GM23338 (cell line): ENCODE results near the gene MYO15B. TPM values are rescaled to one million over a fixed set of nuclear protein-coding genes. Genes with fewer than 3 reads are reported as not detected.

Experiments used
- ATAC-seq: fragments of 200-7000 bp; cut with Tn5 transposase; 3 replicates; pipeline ENCODE4 v1.9.1; 2020
- DNase-seq: peaks from one replicate; pipeline ENCODE4 v3.0.0-alpha.2; 2015; ENCODE audit warnings: low spot score
- H2AFZ ChIP-seq: fragments of 200-600 bp; sonication (generic); 2 replicates; pipeline ENCODE4 v1.8.0; 2016; ENCODE audit warnings: antibody characterized with exemption, mild to moderate bottlenecking, moderate library complexity
- H3F3A ChIP-seq: fragments of 200-600 bp; sonication (generic); replicated peaks from 2 replicates; pipeline ENCODE4 v1.8.0; 2017; ENCODE audit warnings: antibody characterized with exemption, mixed run types, low read depth
- H3K27ac ChIP-seq: fragments of 200-600 bp; sonication (generic); 2 replicates; pipeline ENCODE4 v1.6.1; 2016; ENCODE audit warnings: low read depth
- H3K27me3 ChIP-seq: fragments of 200-600 bp; sonication (generic); 2 replicates; pipeline ENCODE4 v1.8.0; 2016; ENCODE audit warnings: mild to moderate bottlenecking, mixed run types, moderate library complexity; ENCODE audit not compliant: insufficient read depth
- H3K36me3 ChIP-seq: fragments of 200-600 bp; sonication (generic); 2 replicates; pipeline ENCODE4 v1.8.0; 2016; ENCODE audit warnings: mild to moderate bottlenecking; ENCODE audit not compliant: insufficient read depth
- H3K4me1 ChIP-seq: fragments of 200-600 bp; sonication (generic); 2 replicates; pipeline ENCODE4 v1.8.0; 2016; ENCODE audit warnings: mild to moderate bottlenecking, moderate library complexity; ENCODE audit not compliant: insufficient read depth
- H3K4me2 ChIP-seq: fragments of 200-600 bp; sonication (generic); 2 replicates; pipeline ENCODE4 v1.7.1; 2017; ENCODE audit warnings: mixed run types
- H3K4me3 ChIP-seq: fragments of 200-600 bp; sonication (generic); 2 replicates; pipeline ENCODE4 v1.6.1; 2016; ENCODE audit warnings: mixed run types
- H3K79me2 ChIP-seq: fragments of 200-600 bp; sonication (generic); replicated peaks from 2 replicates; pipeline ENCODE4 v1.8.0; 2017; ENCODE audit warnings: mild to moderate bottlenecking; ENCODE audit not compliant: insufficient read depth
- H3K9me2 ChIP-seq: fragments of 200-600 bp; sonication (generic); 2 replicates; pipeline ENCODE4 v1.8.0; 2017; ENCODE audit not compliant: insufficient read depth
- H4K20me1 ChIP-seq: fragments of 200-600 bp; sonication (generic); replicated peaks from 2 replicates; pipeline ENCODE4 v1.8.0; 2017; ENCODE audit warnings: mild to moderate bottlenecking; ENCODE audit not compliant: insufficient read depth
- H3K27ac Mint-ChIP-seq: 2 replicates; pipeline ENCODE4 v1.8.0; 2020; ENCODE audit warnings: inconsistent platforms, mild to moderate bottlenecking, moderate library complexity, mixed read lengths
- H3K27me3 Mint-ChIP-seq: 3 replicates; pipeline ENCODE4 v1.8.0; 2022; ENCODE audit warnings: low read depth, mild to moderate bottlenecking, moderate library complexity, mixed read lengths, inconsistent platforms; ENCODE audit not compliant: insufficient read depth, poor library complexity
- H3K36me3 Mint-ChIP-seq: 3 replicates; pipeline ENCODE4 v1.8.0; 2021; ENCODE audit warnings: low read depth, mild to moderate bottlenecking, inconsistent platforms, moderate library complexity, mixed read lengths
- H3K4me1 Mint-ChIP-seq: 3 replicates; pipeline ENCODE4 v1.8.0; 2020; ENCODE audit warnings: mild to moderate bottlenecking, inconsistent platforms, mixed read lengths
- H3K4me3 Mint-ChIP-seq: 3 replicates; pipeline ENCODE4 v1.8.0; 2021; ENCODE audit warnings: moderate library complexity, mild to moderate bottlenecking, inconsistent platforms, mixed read lengths
- H3K9me3 Mint-ChIP-seq: 3 replicates; pipeline ENCODE4 v1.8.0; 2020; ENCODE audit warnings: moderate library complexity, mild to moderate bottlenecking, inconsistent platforms, mixed read lengths
- CREB1 ChIP-seq: fragments of 250-450 bp; sonication (Bioruptor Pico); IDR thresholded peaks from 2 replicates; pipeline ENCODE4 v1.5.0; 2020; ENCODE audit warnings: low read depth, mild to moderate bottlenecking, moderate library complexity
- EZH2 ChIP-seq: fragments of 200-600 bp; sonication (generic); IDR thresholded peaks from one replicate; pipeline ENCODE4 v1.8.0; 2017; ENCODE audit warnings: antibody characterized with exemption, mild to moderate bottlenecking, low read depth; ENCODE audit not compliant: unreplicated experiment
- EZH2phosphoT487 ChIP-seq: fragments of 200-600 bp; sonication (generic); IDR thresholded peaks from one replicate; pipeline ENCODE4 v1.8.1; 2018; ENCODE audit warnings: antibody characterized with exemption; ENCODE audit not compliant: unreplicated experiment
- JUNB ChIP-seq: IDR thresholded peaks from one replicate; pipeline ENCODE4 v1.6.1; 2016; ENCODE audit warnings: antibody characterized with exemption; ENCODE audit not compliant: unreplicated experiment
- NANOG ChIP-seq: IDR thresholded peaks from 2 replicates; pipeline ENCODE4 v1.6.1; 2016; ENCODE audit warnings: antibody characterized with exemption, borderline replicate concordance
- POLR2AphosphoS5 ChIP-seq: IDR thresholded peaks from 2 replicates; pipeline ENCODE4 v1.6.1; 2016; ENCODE audit warnings: antibody characterized with exemption, low read depth
- STAT1 ChIP-seq: IDR thresholded peaks from one replicate; pipeline ENCODE4 v1.6.1; 2016; ENCODE audit warnings: antibody characterized with exemption; ENCODE audit not compliant: unreplicated experiment
- ZNF114 ChIP-seq: fragments of 250-450 bp; sonication (Bioruptor Pico); IDR thresholded peaks from 2 replicates; pipeline ENCODE4 v1.5.0; 2020; ENCODE audit warnings: mild to moderate bottlenecking, moderate library complexity
- ZNF331 ChIP-seq: fragments of 250-450 bp; sonication (Bioruptor Pico); IDR thresholded peaks from 2 replicates; pipeline ENCODE4 v1.5.0; 2020; ENCODE audit warnings: low read depth, mild to moderate bottlenecking, moderate library complexity
- polyA plus RNA-seq: library from polyadenylated mRNA; unstranded; fragments of >200 nt; fragmentation: Nextera tagmentation; extraction: Ambion mirVana; gene quantifications from 2 replicates; pipeline ENCODE4 v1.2.1, GENCODE V29; 2016
- total RNA-seq: library from RNA; depleted of rRNA; stranded (reverse); fragments of >200 nt; shearing (Covaris generic); gene quantifications from 2 replicates; pipeline ENCODE4 v1.2.3, GENCODE V29; 2014
- TF ChIP-seq, protein P1 (sequence below): IDR thresholded peaks from one replicate; pipeline ENCODE4 v1.6.1; 2018; ENCODE audit warnings: antibody characterized with exemption; ENCODE audit not compliant: unreplicated experiment
- TF ChIP-seq, protein P2 (sequence below), 2 experiments: fragments of 200-600 bp in 1 of 2; sonication (generic) in 1 of 2; conservative IDR thresholded peaks; 2 replicates each; pipeline versions ENCODE4 v1.5.1 to v1.6.1; 2016 to 2017; ENCODE audit warnings: antibody characterized with exemption in 2 of 2, low read depth in 2 of 2, mild to moderate bottlenecking in 2 of 2, moderate library complexity in 1 of 2

The MYO15B gene
- total and polyA plus RNA-seq, 2 experiments from 2014 or later: 6.6 to 12.4 TPM

DNA sequence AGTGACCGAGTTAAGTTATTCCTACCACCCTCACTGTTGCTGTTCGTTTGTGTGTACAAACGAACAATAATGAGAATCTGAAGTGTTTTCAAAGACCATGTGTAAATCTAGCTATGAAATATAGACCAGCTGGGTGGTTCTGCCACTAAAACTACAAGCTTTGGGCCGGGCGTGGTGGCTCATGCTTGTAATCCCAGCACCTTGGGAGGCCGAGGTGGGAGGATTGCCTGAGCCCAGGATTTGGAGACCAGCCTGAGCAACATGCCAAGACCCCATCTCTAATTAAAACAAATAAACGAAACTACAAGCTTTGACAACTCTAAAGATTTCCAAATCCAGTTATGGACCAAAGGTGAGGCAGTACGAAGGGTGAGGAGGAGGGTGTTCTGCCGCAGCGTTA, 78.4 kb downstream of the MYO15B start (continued):
- TF ChIP-seq POLR2AphosphoS5: no peak
- no peak for TF ChIP-seq JUNB
- no peak for TF ChIP-seq NANOG
- TF ChIP-seq, protein P1, sequence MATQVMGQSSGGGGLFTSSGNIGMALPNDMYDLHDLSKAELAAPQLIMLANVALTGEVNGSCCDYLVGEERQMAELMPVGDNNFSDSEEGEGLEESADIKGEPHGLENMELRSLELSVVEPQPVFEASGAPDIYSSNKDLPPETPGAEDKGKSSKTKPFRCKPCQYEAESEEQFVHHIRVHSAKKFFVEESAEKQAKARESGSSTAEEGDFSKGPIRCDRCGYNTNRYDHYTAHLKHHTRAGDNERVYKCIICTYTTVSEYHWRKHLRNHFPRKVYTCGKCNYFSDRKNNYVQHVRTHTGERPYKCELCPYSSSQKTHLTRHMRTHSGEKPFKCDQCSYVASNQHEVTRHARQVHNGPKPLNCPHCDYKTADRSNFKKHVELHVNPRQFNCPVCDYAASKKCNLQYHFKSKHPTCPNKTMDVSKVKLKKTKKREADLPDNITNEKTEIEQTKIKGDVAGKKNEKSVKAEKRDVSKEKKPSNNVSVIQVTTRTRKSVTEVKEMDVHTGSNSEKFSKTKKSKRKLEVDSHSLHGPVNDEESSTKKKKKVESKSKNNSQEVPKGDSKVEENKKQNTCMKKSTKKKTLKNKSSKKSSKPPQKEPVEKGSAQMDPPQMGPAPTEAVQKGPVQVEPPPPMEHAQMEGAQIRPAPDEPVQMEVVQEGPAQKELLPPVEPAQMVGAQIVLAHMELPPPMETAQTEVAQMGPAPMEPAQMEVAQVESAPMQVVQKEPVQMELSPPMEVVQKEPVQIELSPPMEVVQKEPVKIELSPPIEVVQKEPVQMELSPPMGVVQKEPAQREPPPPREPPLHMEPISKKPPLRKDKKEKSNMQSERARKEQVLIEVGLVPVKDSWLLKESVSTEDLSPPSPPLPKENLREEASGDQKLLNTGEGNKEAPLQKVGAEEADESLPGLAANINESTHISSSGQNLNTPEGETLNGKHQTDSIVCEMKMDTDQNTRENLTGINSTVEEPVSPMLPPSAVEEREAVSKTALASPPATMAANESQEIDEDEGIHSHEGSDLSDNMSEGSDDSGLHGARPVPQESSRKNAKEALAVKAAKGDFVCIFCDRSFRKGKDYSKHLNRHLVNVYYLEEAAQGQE: no peak
- no peak for TF ChIP-seq ZNF114
- TF ChIP-seq CREB1 (CRISPR knock-in tag): no peak
- no peak for TF ChIP-seq EZH2phosphoT487

DNA sequence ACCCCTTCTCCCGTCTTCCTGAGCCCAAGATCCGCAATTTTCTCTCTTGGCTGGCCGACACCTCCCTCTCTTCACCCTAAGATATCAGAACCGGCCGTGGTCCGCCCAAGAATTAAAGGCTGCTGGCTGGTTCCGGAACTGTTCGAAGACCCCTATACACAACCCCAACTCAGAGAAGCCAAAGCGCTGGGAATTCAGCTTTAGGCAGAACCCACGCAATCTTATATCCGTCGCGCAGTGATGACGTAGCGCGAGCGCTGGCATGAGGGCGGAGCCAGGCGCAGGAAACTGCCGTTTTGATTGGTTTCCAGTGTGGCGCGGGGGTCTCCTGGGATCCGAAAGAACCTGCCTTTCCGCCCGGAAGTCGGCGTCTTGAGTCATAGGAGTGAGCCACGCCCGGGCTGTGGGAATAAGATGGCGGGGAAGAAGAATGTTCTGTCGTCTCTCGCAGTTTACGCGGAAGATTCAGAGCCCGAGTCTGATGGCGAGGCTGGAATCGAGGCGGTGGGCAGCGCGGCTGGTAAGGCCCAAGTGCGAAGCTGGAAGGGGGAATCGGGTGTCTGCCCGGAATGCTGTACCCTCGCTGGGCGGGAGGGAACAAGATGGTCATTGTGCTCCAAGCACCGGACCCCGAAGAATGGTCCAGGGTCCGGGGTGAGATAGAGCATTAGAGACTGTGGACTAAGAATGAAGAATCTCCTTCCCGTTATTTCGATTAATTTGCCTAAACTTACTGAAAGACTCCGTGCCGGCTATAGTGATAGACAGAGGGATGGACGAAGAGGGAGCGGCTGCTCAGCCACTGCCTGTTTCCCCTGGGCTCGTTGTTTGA, 79.6 kb downstream of the MYO15B start, which contains the start of the genes RECQL5 and SAP30BP:
Gene RECQL5, minus strand, starts transcription at position 196 of the 832 bp plus-strand sequence. CDS start 597 bp downstream, outside the sequence.
Gene SAP30BP, plus strand, starts transcription at position 380 of the 832 bp plus-strand sequence. Its CDS starts 35 bp downstream, at position 415.
- Mint-ChIP-seq H3K4me3 (no peak within 1 kb of the TSS), H3K27ac (no peak within 1 kb of the TSS; the same call in 1 of the 2 replicates), H3K9me3 (no peaks in the 10 kb centered on the region), H3K27me3 (no peaks in the 10 kb centered on the region), H3K4me1 (peaks cover 10% of the 10 kb centered on the region), H3K36me3 (peaks cover 39% of the 10 kb centered on the region)
- Histone ChIP-seq H3K4me1 (peaks cover 14% of the 10 kb centered on the region), H3K27me3 (no peaks in the 10 kb centered on the region), H2AFZ (peak within 1 kb of the TSS; percentile 40; the same call in 1 of the 2 replicates), H3K36me3 (peaks cover 28% of the 10 kb centered on the region), H3K27ac (peak within 1 kb of the TSS; percentile 81), H3F3A (peaks cover 11% of the 10 kb centered on the region), H3K9me2 (no peaks in the 10 kb centered on the region), H3K4me2 (peak within 1 kb of the TSS; percentile 99), H3K79me2 (peaks cover 67% of the 10 kb centered on the region), H3K4me3 (peak within 1 kb of the TSS; percentile 81), H4K20me1 (peaks cover 18% of the 10 kb centered on the region)
- ATAC-seq (peak; percentile 100), DNase-seq (peak; percentile 100)
- TF ChIP-seq, protein P1: no peak
- TF ChIP-seq ZNF331 (CRISPR knock-in tag): no peak
- TF ChIP-seq EZH2: no peak
- TF ChIP-seq NANOG: no peak
- TF ChIP-seq STAT1: no peak
- TF ChIP-seq, protein P2, sequence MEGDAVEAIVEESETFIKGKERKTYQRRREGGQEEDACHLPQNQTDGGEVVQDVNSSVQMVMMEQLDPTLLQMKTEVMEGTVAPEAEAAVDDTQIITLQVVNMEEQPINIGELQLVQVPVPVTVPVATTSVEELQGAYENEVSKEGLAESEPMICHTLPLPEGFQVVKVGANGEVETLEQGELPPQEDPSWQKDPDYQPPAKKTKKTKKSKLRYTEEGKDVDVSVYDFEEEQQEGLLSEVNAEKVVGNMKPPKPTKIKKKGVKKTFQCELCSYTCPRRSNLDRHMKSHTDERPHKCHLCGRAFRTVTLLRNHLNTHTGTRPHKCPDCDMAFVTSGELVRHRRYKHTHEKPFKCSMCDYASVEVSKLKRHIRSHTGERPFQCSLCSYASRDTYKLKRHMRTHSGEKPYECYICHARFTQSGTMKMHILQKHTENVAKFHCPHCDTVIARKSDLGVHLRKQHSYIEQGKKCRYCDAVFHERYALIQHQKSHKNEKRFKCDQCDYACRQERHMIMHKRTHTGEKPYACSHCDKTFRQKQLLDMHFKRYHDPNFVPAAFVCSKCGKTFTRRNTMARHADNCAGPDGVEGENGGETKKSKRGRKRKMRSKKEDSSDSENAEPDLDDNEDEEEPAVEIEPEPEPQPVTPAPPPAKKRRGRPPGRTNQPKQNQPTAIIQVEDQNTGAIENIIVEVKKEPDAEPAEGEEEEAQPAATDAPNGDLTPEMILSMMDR (conservative IDR thresholded peaks at IDR 0.05; ENCODE audit: low read depth in 2 of 2): no peak
- peak; percentile 58 for TF ChIP-seq POLR2AphosphoS5
- no peak for TF ChIP-seq JUNB
